SKM-1 (cell line): ENCODE results near the gene ADGRG6.
A peak's percentile ranks its signal among the peaks of the same experiment; 100 is the strongest.

Experiments
- DNase-seq: peaks from one replicate; lab custom pipeline; 2025; ENCODE audit not compliant: unreplicated experiment; lab: John Stamatoyannopoulos, UW

The ADGRG6 gene

DNA sequence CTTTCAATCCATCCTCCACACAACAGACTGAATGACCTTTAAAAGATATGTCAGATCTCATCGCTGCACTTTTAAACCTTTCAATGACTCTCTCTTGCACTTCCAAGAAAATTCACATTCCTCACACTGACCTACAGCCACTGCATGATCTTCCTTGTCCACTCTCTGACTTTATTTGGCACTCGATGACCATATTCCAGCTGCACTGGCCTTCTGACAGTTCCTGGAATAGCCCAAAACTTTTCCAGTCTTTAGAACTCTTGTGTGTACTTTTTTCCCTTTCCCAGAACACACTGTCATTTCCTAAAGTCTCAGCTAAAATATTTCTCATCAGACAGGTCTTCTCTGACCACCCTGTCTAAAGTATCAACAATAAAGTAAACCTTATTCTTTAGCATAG is 174.6 kb downstream of the ADGRG6 start:
- no peak for DNase-seq

DNA sequence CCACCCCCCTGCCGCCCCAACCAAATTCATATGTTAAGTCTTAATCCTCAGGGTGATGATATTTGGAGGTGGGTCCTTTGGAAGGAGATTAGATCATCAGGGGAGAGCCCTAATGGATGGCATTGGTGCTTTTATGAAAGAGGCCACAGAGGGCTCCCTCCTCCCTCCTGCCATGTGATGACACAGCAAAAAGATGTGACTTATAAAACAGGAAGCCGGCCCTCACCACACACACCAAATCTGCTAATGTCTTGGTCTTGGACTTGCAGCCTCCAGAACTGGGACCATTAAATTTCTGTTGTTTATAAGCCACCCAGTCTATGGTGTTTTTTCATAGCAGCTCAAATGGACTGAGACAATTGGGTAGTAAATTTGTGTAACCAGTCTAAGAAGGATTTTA is 176.3 kb downstream of the ADGRG6 start:
- DNase-seq, result no peak

GRCh38 chr6:142481466-142481865 is 179.7 kb downstream of the ADGRG6 start:
- DNase-seq, result no peak

GRCh38 chr6:142482249-142482648 is 180.4 kb downstream of the ADGRG6 start:
- peak; percentile 65 for DNase-seq

GRCh38 chr6:142482974-142483373 is 181.2 kb downstream of the ADGRG6 start:
- peak; percentile 14 for DNase-seq

GRCh38 chr6:142485256-142485655 is 183.4 kb downstream of the ADGRG6 start:
- DNase-seq, result no peak

DNA sequence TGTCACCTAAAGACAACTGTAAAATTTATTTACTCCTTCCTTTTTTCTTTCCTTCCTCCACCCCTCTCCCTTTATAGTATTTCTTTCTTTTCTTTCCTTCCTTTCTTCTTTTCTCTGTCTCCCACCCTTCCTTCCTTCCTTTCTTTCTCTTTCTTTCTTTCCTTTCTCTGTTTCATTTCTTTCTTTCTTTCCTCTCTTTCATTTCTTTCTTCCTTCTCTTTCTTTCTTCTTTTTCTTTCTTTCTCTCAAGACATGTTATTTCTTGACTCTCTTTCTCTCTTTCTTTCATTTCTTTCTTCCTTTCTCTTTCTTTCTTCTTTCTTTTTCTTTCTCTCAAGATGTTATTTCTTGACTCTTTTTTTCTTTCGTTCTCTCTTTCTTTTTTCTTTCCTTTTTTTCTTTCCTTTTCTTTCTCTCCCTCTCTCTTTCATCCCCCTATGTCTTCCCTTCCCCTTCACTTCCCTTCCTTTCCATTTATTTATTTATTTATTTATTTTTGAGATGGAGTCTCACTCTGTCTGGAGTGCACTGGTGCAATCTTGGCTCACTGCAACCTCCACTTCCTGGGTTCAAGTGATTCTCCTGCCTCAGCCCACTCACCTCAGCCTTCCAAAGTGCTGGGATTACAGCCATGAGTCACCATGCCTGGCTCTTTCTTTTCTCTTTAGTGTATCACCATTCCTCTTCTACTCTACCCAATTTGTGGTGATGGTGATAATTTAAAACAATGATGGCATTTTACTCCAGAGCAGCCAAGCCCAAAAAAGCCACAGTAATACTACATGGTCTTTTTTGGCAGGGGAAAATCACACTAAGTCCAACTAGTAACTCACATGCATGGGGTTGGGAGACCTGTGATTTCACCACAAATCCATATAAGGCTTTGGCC is 188.2 kb downstream of the ADGRG6 start:
- DNase-seq, result no peak
